Measurements from ENCODE around the gene ABL1.

Gene ABL1

DNA sequence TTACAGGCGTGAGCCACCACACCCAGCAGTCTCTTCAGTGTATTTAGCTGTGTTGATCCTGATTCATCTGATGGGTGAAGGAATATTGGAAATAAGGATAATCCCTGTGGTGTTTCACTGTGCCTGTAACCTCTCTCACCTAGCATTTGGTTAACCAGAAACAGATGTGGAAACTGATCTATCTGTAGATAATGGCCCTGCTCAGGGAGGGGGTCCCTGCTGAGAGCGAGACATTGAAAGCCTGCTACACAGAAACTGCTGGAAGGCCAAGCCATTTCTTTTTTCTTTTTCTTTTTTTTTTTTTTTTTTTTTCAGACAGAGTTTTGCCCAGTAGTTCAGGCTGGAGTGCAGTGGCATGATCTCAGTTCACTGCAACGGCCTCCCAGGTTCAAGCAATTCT is 33.2 kb downstream of the ABL1 start:
- Histone ChIP-seq H4K20me1 (ENCODE audit: control insufficient read depth, insufficient read depth, low read depth, low read length) (peaks cover 5% of the 10 kb centered on the region; the same call in 1 of the 2 replicates), H3K4me1 (ENCODE audit: control insufficient read depth, low read length) (peaks cover 6% of the 10 kb centered on the region; the same call in 1 of the 2 replicates), H3K79me2 (ENCODE audit: control insufficient read depth, low read length) (no peaks in the 10 kb centered on the region), H3K9me3 (ENCODE audit: control insufficient read depth, insufficient read depth, low read length) (no peaks in the 10 kb centered on the region), H3F3A (ENCODE audit: control insufficient read depth, insufficient read depth) (0 out of 2 replicates have a peak, but pooled peaks cover 3% of the 10 kb centered on the region), H3K9me2 (replicated peaks; ENCODE audit: control insufficient read depth, low read length) (no peaks in the 10 kb centered on the region), H3K36me3 (ENCODE audit: control insufficient read depth, low read length) (peaks cover 25% of the 10 kb centered on the region), H3K27ac (ENCODE audit: low read depth, low read length) (no peak overlapping the region), H3K27me3 (ENCODE audit: control insufficient read depth, low read length) (no peaks in the 10 kb centered on the region), H3K4me3 (ENCODE audit: low read length) (no peak overlapping the region), H3K4me2 (ENCODE audit: low read length) (no peak overlapping the region)
- TF ChIP-seq, protein P1, sequence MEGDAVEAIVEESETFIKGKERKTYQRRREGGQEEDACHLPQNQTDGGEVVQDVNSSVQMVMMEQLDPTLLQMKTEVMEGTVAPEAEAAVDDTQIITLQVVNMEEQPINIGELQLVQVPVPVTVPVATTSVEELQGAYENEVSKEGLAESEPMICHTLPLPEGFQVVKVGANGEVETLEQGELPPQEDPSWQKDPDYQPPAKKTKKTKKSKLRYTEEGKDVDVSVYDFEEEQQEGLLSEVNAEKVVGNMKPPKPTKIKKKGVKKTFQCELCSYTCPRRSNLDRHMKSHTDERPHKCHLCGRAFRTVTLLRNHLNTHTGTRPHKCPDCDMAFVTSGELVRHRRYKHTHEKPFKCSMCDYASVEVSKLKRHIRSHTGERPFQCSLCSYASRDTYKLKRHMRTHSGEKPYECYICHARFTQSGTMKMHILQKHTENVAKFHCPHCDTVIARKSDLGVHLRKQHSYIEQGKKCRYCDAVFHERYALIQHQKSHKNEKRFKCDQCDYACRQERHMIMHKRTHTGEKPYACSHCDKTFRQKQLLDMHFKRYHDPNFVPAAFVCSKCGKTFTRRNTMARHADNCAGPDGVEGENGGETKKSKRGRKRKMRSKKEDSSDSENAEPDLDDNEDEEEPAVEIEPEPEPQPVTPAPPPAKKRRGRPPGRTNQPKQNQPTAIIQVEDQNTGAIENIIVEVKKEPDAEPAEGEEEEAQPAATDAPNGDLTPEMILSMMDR (IDR thresholded peaks at IDR 0.05; ENCODE audit: low read depth, low read length, poor library complexity, severe bottlenecking): no peak
- TF ChIP-seq EZH2phosphoT487 (IDR thresholded peaks at IDR 0.05; ENCODE audit: borderline replicate concordance, low read length): no peak

DNA sequence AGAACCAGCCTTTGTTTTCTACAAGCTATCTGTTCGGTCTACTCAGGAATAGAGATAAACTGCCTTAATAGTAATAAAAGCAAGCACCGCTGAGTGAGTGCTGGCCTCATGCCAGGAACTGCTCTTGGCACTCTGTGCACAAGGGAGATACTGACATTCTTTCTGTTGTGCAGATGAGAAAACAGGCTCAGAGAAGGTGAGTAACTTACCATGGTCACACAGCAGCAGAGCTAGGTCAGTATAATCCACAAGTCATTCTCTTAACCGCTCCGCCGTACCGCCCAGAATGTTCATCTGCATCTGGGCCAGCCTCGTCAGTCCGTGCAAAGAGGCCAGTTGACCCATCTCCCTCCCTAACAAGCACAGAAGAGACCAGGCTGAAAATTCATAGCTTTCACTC is 34.2 kb downstream of the ABL1 start:
- no peak overlapping the region for H3K4me3 ChIP-seq (ENCODE audit: low read length)
- peaks cover 5% of the 10 kb centered on the region; the same call in 1 of the 2 replicates for H4K20me1 ChIP-seq (ENCODE audit: control insufficient read depth, insufficient read depth, low read depth, low read length)
- no peaks in the 10 kb centered on the region for H3K79me2 ChIP-seq (ENCODE audit: control insufficient read depth, low read length)
- H3F3A ChIP-seq (ENCODE audit: control insufficient read depth, insufficient read depth): 0 out of 2 replicates have a peak, but pooled peaks cover 3% of the 10 kb centered on the region
- H3K36me3 ChIP-seq (ENCODE audit: control insufficient read depth, low read length): peaks cover 28% of the 10 kb centered on the region
- peaks cover 6% of the 10 kb centered on the region; the same call in 1 of the 2 replicates for H3K4me1 ChIP-seq (ENCODE audit: control insufficient read depth, low read length)
- TF ChIP-seq, protein P1 (IDR thresholded peaks at IDR 0.05; ENCODE audit: low read depth, low read length, poor library complexity, severe bottlenecking): no peak
- TF ChIP-seq EZH2phosphoT487 (IDR thresholded peaks at IDR 0.05; ENCODE audit: borderline replicate concordance, low read length): no peak
- no peak overlapping the region for H3K4me2 ChIP-seq (ENCODE audit: low read length)
- H3K27ac ChIP-seq (ENCODE audit: low read depth, low read length): no peak overlapping the region
- no peaks in the 10 kb centered on the region for H3K9me2 ChIP-seq (replicated peaks; ENCODE audit: control insufficient read depth, low read length)
- H3K9me3 ChIP-seq (ENCODE audit: control insufficient read depth, insufficient read depth, low read length): no peaks in the 10 kb centered on the region
- H3K27me3 ChIP-seq (ENCODE audit: control insufficient read depth, low read length): no peaks in the 10 kb centered on the region

DNA sequence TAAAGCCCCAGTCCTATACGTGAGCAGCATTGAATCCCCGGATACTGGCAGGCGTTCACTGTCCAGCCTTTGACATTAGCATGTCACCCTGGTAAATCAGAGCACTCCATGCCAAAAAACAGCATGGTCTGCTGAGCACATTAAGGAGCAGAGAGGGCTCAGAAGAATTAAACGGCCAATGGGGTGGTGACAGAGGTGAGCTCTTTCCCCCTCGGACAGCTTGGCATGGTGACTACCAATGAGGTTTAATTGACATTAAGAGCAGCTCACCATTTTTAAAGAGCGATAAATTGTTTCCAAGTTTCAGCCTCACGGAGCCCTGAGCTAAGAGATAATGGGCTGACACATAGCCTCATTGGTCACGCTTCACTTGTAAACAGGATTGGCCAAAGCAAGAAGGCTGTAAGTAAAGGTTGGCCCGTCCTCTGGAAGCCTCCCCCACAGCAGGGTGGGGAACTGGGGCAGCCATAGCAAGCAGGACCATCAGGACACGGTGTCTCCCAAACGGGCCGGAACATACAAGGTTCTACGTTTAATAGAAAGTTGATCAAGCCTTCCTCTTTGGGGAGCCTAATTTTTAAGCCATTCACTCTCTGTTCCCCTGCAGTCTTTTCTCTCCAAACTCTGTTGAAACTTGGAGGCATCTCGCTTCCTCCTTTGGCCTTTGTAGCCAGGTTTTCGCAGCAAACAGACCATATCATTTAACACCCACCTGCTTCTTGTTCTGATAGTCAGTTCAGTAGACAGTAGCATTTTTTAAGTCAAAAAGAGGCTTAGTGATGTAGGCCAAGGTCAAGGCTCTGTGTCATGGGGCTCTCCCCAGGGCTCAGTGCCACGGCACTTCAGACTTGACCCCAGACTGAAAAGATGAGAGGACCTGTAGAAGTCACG is 35.7 kb downstream of the ABL1 start:
- Histone ChIP-seq H3K27ac (ENCODE audit: low read depth, low read length) (no peak overlapping the region), H3F3A (ENCODE audit: control insufficient read depth, insufficient read depth) (0 out of 2 replicates have a peak, but pooled peaks cover 3% of the 10 kb centered on the region), H3K9me2 (replicated peaks; ENCODE audit: control insufficient read depth, low read length) (no peaks in the 10 kb centered on the region), H3K9me3 (ENCODE audit: control insufficient read depth, insufficient read depth, low read length) (no peaks in the 10 kb centered on the region), H3K4me3 (ENCODE audit: low read length) (no peak overlapping the region), H4K20me1 (ENCODE audit: control insufficient read depth, insufficient read depth, low read depth, low read length) (peaks cover 5% of the 10 kb centered on the region; the same call in 1 of the 2 replicates), H3K4me1 (ENCODE audit: control insufficient read depth, low read length) (peaks cover 6% of the 10 kb centered on the region; the same call in 1 of the 2 replicates), H3K36me3 (ENCODE audit: control insufficient read depth, low read length) (peaks cover 32% of the 10 kb centered on the region), H3K4me2 (ENCODE audit: low read length) (no peak overlapping the region), H3K27me3 (ENCODE audit: control insufficient read depth, low read length) (no peaks in the 10 kb centered on the region), H3K79me2 (ENCODE audit: control insufficient read depth, low read length) (no peaks in the 10 kb centered on the region)
- TF ChIP-seq EZH2phosphoT487 (IDR thresholded peaks at IDR 0.05; ENCODE audit: borderline replicate concordance, low read length): no peak
- TF ChIP-seq, protein P1 (IDR thresholded peaks at IDR 0.05; ENCODE audit: low read depth, low read length, poor library complexity, severe bottlenecking): no peak
